Fibroblast of pulmonary artery (primary cell): ENCODE results near the gene HOMEZ.

ENCODE experiments used
- DNase-seq: peaks from one replicate; pipeline ENCODE4 v3.0.0-alpha.2; 2010; ENCODE audit warnings: low read depth
- H3K4me3 ChIP-seq: replicated peaks from 2 replicates; pipeline ENCODE4 v1.5.1; 2011; ENCODE audit warnings: low read depth, mild to moderate bottlenecking, control low read depth, low read length, moderate library complexity
- CTCF ChIP-seq: IDR thresholded peaks from 2 replicates; pipeline ENCODE4 v1.5.1; 2011; ENCODE audit warnings: mild to moderate bottlenecking, control low read depth, low read length, inconsistent platforms; ENCODE audit errors: missing control alignments

The HOMEZ gene

GRCh38 chr14:23302290-23303225 is 16.6 kb upstream of the HOMEZ start, which contains the start of gene PPP1R3E:
PPP1R3E (minus strand) TSS chr14:23302859; CDS start chr14:23302576, 283 bp downstream.
- peak within 1 kb of the TSS; percentile 67 for H3K4me3 ChIP-seq
- DNase-seq, result peak; percentile 47
- TF ChIP-seq CTCF, result no peak

- no peak for TF ChIP-seq CTCF
- DNase-seq, result no peak
- H3K4me3 ChIP-seq, result peak overlapping the region; percentile 67
These were observed 16.0 kb upstream of the HOMEZ start for GRCh38 chr14:23301969-23302289.

- TF ChIP-seq CTCF, result peak; percentile 43
- peak overlapping the region; percentile 82 for H3K4me3 ChIP-seq
- DNase-seq, result peak; percentile 99
These were observed 15.5 kb upstream of the HOMEZ start for GRCh38 chr14:23301288-23301968.

GRCh38 chr14:23300687-23301223 is 14.8 kb upstream of the HOMEZ start:
- TF ChIP-seq CTCF, result no peak
- H3K4me3 ChIP-seq, result peak overlapping the region; percentile 82
- peak; percentile 28 for DNase-seq

GRCh38 chr14:23299986-23300686 is 14.2 kb upstream of the HOMEZ start:
- no peak for TF ChIP-seq CTCF
- H3K4me3 ChIP-seq, result peak overlapping the region; percentile 82
- DNase-seq, result no peak

- TF ChIP-seq CTCF, result peak; percentile 43
- DNase-seq, result peak; percentile 73
- H3K4me3 ChIP-seq, result no peak overlapping the region
These were observed 13.5 kb upstream of the HOMEZ start for GRCh38 chr14:23299211-23299957.
